ENCODE measurements around the gene CEP104. TPM values are rescaled to one million over a fixed set of nuclear protein-coding genes. Genes with fewer than 3 reads are reported as not detected.

The CEP104 gene
- total RNA-seq, 1 experiment from 2014 or later = 35.6 TPM

DNA sequence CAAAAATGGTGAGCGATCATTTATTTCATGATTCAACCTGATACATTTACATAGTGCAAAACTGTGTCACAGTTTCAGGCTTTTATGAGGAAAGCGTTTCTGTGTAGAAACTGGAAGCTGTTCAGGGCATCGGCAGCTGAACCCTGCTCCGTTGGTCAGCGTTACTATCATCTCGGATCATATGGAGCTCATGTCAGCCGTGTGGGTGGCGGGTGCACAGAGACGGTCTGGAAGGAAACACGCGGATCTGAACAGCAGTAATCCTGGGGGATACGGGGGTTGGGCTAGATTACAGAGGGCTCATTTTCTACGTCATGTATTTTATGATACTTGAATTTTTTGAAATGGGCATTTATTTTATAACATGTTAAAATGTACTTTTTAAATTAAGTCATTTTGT, 28.0 kb upstream of the CEP104 start:
- POLR2A ChIA-PET = no interaction called here
- no peaks in the 10 kb centered on the region for H3K27me3 Mint-ChIP-seq (ENCODE audit: insufficient read depth, unreplicated experiment)
- BruUV-seq (replicated peaks) = no TSS peak

DNA sequence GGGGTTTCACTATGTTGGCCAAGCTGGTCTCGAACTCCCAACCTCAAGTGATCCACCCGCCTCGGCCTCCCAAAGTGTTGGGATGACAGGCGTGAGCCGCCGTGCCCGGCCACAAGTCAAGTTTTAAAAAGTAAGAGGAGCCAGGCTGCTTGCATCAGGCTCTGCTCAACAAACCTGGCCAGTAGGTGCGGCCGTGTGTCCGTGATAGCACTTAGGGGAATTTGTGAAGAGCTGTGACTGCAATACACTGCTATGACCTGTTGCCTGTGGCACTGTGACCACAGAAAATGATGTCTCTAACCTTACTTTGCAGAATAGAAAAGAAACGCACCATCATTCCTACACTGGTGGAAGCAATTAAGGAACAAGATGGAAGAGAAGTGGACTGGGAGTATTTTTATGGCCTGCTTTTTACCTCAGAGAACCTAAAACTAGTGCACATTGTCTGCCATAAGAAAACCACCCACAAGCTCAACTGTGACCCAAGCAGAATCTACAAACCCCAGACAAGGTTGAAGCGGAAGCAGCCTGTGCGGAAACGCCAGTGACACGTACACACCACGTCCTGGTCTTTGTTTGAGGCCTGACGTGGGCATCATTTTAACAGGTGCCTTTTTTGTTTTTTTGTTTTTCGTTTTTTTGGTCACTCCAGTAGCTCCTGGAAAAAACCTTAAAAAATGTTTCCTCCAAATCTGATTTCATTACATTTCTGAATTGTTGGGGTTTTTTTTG, 26.3 kb upstream of the CEP104 start:
- H3K36me3 Mint-ChIP-seq (ENCODE audit: insufficient read depth, unreplicated experiment) = peaks cover 10% of the 10 kb centered on the region
- intact Hi-C loops (cut with micrococcal nuclease; ENCODE audit: unreplicated experiment) = no loop called here
- TF ChIP-seq, protein P1, sequence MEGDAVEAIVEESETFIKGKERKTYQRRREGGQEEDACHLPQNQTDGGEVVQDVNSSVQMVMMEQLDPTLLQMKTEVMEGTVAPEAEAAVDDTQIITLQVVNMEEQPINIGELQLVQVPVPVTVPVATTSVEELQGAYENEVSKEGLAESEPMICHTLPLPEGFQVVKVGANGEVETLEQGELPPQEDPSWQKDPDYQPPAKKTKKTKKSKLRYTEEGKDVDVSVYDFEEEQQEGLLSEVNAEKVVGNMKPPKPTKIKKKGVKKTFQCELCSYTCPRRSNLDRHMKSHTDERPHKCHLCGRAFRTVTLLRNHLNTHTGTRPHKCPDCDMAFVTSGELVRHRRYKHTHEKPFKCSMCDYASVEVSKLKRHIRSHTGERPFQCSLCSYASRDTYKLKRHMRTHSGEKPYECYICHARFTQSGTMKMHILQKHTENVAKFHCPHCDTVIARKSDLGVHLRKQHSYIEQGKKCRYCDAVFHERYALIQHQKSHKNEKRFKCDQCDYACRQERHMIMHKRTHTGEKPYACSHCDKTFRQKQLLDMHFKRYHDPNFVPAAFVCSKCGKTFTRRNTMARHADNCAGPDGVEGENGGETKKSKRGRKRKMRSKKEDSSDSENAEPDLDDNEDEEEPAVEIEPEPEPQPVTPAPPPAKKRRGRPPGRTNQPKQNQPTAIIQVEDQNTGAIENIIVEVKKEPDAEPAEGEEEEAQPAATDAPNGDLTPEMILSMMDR (IDR thresholded peaks at IDR 0.05; ENCODE audit: insufficient read depth in 1 of 2, low read depth in 1 of 2, low read length in 1 of 2, severe bottlenecking in 1 of 2, unreplicated experiment in 1 of 2) = no peak
- ChIA-PET CTCF (no interaction called here), POLR2A (no interaction called here)
- no TSS peak for BruUV-seq (replicated peaks)
- Histone ChIP-seq H3K9me3 (no peaks in the 10 kb centered on the region; the same call in 1 of the 2 replicates), H3K4me1 (no peaks in the 10 kb centered on the region), H3K36me3 (ENCODE audit: control insufficient read depth, insufficient read depth, low read length) (no peaks in the 10 kb centered on the region), H3K27me3 (replicated peaks; ENCODE audit: control insufficient read depth, insufficient read depth, low read length) (no peaks in the 10 kb centered on the region), H3K4me3 (ENCODE audit: low read depth, low read length) (no peak overlapping the region)
- DNase-seq = no peak
- no peaks in the 10 kb centered on the region for H3K27me3 Mint-ChIP-seq (ENCODE audit: insufficient read depth, unreplicated experiment)
- H3K27ac Mint-ChIP-seq (ENCODE audit: unreplicated experiment) = no peak overlapping the region
- no peak overlapping the region for H3K4me3 Mint-ChIP-seq (ENCODE audit: unreplicated experiment)
- peaks cover 9% of the 10 kb centered on the region for H3K9me3 Mint-ChIP-seq (ENCODE audit: unreplicated experiment)
- H3K4me1 Mint-ChIP-seq (ENCODE audit: low read depth, unreplicated experiment) = no peaks in the 10 kb centered on the region

More for the DNA sequence above, 28.0 kb upstream of the CEP104 start:
- CTCF ChIA-PET = no interaction called here
- intact Hi-C loops (cut with micrococcal nuclease; ENCODE audit: unreplicated experiment) = no loop called here
- TF ChIP-seq, protein P1 (IDR thresholded peaks at IDR 0.05; ENCODE audit: insufficient read depth in 1 of 2, low read depth in 1 of 2, low read length in 1 of 2, severe bottlenecking in 1 of 2, unreplicated experiment in 1 of 2) = no peak
- Histone ChIP-seq H3K27me3 (replicated peaks; ENCODE audit: control insufficient read depth, insufficient read depth, low read length) (no peaks in the 10 kb centered on the region), H3K4me3 (ENCODE audit: low read depth, low read length) (no peak overlapping the region), H3K36me3 (ENCODE audit: control insufficient read depth, insufficient read depth, low read length) (no peaks in the 10 kb centered on the region), H3K9me3 (no peaks in the 10 kb centered on the region; the same call in 1 of the 2 replicates), H3K4me1 (no peaks in the 10 kb centered on the region)
- Mint-ChIP-seq H3K36me3 (ENCODE audit: insufficient read depth, unreplicated experiment) (peaks cover 20% of the 10 kb centered on the region), H3K4me1 (ENCODE audit: low read depth, unreplicated experiment) (no peaks in the 10 kb centered on the region), H3K9me3 (ENCODE audit: unreplicated experiment) (no peaks in the 10 kb centered on the region), H3K4me3 (ENCODE audit: unreplicated experiment) (no peak overlapping the region), H3K27ac (ENCODE audit: unreplicated experiment) (no peak overlapping the region)
- DNase-seq = no peak

GRCh38 chr1:3881193-3881480, 24.1 kb upstream of the CEP104 start:
- CTCF ChIA-PET = no interaction called here
- DNase-seq = no peak
- H3K36me3 Mint-ChIP-seq (ENCODE audit: insufficient read depth, unreplicated experiment) = peaks cover 10% of the 10 kb centered on the region
- H3K9me3 Mint-ChIP-seq (ENCODE audit: unreplicated experiment) = peaks cover 11% of the 10 kb centered on the region
- TF ChIP-seq, protein P1 (IDR thresholded peaks at IDR 0.05; ENCODE audit: insufficient read depth in 1 of 2, low read depth in 1 of 2, low read length in 1 of 2, severe bottlenecking in 1 of 2, unreplicated experiment in 1 of 2) = no peak
- Histone ChIP-seq H3K27me3 (replicated peaks; ENCODE audit: control insufficient read depth, insufficient read depth, low read length) (no peaks in the 10 kb centered on the region), H3K4me1 (no peaks in the 10 kb centered on the region), H3K9me3 (no peaks in the 10 kb centered on the region; the same call in 1 of the 2 replicates), H3K36me3 (ENCODE audit: control insufficient read depth, insufficient read depth, low read length) (no peaks in the 10 kb centered on the region), H3K4me3 (ENCODE audit: low read depth, low read length) (no peak overlapping the region)
- H3K4me1 Mint-ChIP-seq (ENCODE audit: low read depth, unreplicated experiment) = no peaks in the 10 kb centered on the region
- BruUV-seq (replicated peaks) = no TSS peak
- no peaks in the 10 kb centered on the region for H3K27me3 Mint-ChIP-seq (ENCODE audit: insufficient read depth, unreplicated experiment)
- H3K4me3 Mint-ChIP-seq (ENCODE audit: unreplicated experiment) = no peak overlapping the region
- H3K27ac Mint-ChIP-seq (ENCODE audit: unreplicated experiment) = no peak overlapping the region
- POLR2A ChIA-PET = no interaction called here
- intact Hi-C loops (cut with micrococcal nuclease; ENCODE audit: unreplicated experiment) = no loop called here
